DMS79 (cell line): ENCODE data around the gene PACSIN2.

Experiments
- DNase-seq: peaks from one replicate; lab custom pipeline; 2025; lab: John Stamatoyannopoulos, UW

PACSIN2 gene

DNA sequence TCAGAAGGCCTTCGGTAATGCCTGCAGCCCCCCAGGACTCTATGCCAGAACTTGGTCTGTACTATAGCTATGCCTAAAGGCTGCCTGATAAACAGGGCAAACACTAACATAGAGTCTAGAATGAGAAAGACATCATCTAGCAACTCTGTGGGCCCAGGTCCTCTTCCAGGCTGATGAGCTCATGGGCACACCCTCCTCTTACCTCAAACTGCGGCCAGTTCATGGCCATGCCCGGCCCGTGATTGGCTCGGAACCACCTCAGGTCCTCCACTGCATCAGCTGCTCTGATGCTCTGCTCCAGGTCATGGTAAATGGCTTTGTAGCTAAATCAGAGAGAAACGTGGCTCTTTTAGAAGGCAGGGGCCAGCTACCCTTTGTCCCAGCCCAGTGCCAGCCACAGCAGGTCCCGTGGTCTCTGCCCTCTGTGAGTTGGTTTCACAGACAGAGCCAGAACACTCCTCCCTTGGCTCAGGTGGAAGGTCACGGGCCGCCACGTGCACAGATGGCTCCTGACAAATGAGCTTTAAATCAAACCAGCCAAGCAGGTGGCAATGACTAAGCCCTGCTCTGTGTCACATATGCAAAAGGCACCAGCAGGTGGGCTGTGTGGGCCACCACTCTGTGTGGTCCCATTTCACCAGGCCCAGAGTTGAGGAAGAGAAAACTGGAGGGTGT is 132.8 kb downstream of the PACSIN2 start:
- no peak for DNase-seq

DNA sequence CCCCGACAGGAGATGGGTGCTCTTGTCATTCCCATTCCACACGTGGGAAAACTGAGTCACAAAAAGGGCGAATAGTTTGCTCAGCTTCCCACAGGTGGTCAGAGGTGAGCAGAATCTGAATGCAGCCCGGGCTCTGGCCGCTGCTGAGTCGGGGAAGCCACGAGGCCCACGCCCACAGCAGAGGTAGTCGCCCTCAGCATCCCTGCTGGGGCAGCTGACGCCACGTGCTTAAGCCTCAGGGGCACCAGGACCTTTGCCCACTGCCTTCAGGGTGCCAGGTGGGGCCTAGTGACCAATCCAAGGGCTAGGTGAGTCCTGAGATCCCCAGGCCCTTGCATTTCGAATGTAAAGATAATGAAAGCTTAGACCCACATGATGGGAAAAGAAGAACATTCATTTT is 133.7 kb downstream of the PACSIN2 start:
- no peak for DNase-seq

GRCh38 chr22:42880815-42881214 is 134.1 kb downstream of the PACSIN2 start:
- no peak for DNase-seq

DNA sequence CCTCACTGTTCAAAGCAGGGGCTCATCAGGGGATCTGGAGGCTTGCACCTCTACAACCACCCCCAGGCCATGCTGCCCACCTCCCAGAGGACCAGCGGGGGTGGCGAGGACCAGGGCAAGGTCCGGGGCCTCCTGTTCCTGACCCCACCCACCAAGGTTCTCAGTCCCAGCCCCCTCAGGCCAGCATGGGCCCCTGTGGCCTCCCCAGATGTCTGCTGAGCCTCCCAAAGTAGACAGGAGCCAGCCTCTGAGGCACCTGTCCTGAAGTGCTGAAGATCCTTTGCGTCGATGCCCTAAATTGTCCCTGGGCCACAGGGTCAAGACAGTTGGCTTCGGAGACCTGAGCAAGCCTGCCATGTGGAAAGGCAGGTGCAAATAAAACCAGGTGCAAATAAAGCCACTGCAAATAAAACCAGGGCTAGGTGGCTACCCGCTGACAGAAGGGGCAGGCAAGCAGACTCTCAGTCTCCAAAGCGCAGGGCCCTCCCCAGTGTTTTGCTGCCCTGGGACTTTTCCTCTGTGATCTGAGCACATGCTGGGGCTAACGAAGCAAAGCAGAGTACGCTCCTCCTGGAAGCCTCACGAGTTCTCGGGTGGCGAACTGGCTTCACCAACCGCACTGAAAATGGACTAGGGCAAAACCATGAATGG is 135.5 kb downstream of the PACSIN2 start:
- DNase-seq, result no peak

DNA sequence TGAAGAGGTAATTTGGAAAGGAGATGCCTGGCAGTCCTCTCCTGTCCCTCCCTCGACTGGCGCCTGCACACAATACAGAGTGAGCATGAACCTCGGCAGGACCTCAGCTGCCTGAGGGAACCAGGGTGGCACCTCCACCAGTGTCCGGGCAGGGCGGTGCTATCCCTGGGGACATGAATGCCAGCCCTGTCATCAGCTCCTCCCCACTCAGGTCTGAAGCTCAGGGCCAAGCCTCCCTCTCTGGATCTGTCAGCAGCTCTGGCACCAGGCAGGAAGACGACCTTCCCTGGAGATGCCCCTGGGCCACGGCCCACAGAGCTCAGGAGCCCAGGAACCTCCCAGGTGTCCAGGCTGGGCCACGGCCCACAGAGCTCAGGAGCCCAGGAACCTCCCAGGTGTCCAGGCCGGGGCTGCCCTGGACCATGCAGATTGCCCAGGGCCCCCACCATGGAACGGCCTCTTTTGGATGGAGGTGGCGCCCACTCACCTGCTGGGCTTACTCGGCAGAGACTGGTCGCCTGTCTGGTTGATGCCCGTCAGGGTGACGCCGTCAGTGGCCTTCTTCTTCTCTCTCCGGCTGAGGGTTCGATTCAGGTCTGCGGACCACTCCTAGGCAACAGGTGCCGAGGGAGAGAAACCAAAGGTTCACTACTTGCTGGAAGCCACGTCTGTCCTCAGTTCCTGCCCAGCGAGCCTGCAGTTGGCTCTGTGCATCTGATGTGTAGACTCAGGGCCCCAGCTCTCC is 136.2 kb downstream of the PACSIN2 start:
- no peak for DNase-seq

DNA sequence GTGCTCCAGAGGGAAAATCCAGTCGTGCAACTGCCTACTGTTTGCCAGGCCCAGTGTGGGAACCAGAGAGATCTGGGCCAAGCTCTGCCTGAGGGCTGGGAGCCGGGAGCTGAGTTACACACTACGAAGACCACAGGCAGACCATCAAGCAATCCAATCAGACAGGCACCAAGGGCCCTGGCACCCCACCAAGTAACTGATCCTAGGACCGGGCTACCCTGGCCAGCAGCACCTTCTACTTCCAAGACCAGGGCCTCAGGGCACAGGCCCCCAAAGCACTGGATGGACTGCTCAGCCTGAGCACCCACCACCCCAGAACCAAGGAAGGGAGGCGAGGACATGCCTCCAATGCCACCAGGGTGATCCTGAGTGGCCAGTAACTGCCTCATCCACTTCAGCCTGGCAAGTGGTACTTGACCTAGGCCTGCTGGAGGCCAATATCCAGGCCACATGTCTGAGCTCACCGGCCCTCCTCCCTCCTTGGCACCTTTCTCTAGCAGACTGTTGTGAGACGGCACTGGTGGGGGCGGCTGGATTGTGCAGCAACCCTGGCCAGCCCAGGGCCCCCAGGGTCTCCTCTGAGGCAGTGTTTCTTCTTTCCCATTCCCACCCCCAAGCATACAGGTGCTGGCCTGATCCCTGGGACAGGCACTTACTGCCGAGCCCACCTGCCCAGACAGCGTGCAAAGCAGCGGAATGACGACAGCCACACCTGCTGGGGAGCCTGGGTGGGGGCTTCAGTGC is 137.2 kb downstream of the PACSIN2 start:
- no peak for DNase-seq

GRCh38 chr22:42877158-42877557 is 137.8 kb downstream of the PACSIN2 start:
- no peak for DNase-seq

DNA sequence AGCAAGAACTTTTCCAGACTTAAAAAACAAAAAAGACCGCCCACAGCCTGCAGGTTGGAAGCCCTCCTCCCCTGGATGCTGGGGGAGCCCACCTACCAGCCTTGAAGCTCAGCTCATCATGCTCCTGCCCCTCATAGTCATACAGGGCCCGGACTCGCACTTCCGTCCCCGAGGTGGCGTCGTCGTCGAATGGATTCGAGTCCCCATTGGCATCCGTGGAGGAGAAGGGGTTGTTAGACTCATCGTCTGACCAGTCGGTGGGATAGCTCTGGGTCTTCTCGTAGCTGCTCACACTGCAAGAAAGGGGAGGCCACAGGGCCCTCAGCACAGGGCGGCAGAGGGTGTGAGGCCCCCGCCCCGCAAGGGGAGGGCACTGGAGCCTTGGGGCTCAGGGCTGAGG is 138.9 kb downstream of the PACSIN2 start:
- no peak for DNase-seq

- no peak for DNase-seq
These were observed 140.9 kb downstream of the PACSIN2 start for GRCh38 chr22:42874010-42874409.

GRCh38 chr22:42873356-42873755 is 141.6 kb downstream of the PACSIN2 start:
- DNase-seq, result no peak

- no peak for DNase-seq
These were observed 142.1 kb downstream of the PACSIN2 start for GRCh38 chr22:42872821-42873220.

DNA sequence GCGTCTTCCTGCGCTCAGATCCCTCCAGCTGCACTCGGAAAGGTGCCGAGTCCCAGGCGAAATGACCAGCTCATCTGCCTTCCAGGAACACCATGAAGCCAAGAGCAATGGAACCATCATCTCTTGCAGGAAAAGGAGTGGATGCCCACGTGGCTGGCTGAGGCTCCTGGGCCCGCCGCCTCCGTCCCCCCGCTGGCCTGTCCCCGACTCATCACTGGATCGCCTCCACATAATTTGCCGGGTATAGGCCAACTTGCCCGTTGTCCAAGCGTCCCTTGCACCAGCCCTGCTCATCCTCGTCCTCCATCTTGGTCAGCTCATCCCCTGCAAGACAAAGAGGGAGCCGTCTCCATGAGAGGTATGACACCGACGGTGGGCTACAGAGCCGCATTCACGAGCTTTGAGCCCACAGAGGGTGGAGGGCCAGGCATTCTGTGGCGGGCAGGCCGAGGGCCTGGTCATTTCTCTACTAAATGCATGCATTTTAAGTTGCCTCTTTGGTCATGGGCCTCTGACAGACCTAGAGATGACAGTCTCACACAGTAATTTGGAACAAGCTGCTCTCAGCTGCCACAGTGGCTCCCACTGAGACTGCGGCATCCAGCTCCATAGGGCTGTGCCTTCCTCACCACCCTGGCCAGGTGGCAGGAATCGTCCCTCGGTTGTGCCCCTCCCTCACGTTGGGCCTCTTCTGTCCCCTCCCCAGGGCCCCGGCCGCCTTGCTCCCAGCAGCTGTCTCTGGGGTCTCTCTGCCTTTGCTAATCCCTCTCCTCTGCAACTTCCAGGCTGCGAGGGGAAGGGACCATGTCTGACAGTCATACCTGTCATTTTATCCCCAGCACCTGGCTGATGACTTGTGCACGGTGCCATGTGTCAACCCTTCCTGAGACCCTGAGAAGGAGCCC is 143.6 kb downstream of the PACSIN2 start:
- no peak for DNase-seq

DNA sequence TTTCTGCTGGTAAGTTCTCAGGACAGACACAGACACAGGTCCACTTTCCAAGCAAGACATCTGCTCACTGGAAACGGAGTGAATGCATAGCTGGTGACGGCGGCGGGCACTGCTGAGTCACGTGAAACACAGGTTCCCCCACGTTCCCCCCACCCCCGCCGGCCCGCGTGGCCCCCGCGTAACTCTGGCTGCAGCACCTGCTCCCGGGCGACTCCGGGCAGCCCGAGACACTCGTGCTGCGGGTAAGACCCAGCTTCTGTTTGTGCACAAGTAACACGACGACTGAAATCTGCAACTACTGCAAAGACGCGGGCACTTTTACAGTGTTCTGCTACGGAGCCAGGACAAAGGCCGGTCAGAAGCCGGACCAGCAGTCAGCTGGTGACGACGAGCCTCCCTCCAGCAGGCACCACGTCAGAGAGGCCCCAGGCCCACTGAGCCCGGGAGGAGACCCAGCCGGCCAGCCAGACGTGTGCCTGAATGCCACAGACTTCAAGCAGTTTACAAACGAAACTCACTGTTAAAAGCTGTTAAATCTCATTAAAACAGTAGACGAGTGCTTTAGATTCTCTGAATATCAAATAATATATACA is 145.0 kb downstream of the PACSIN2 start:
- no peak for DNase-seq

GRCh38 chr22:42869463-42869862 is 145.5 kb downstream of the PACSIN2 start:
- DNase-seq, result no peak

DNA sequence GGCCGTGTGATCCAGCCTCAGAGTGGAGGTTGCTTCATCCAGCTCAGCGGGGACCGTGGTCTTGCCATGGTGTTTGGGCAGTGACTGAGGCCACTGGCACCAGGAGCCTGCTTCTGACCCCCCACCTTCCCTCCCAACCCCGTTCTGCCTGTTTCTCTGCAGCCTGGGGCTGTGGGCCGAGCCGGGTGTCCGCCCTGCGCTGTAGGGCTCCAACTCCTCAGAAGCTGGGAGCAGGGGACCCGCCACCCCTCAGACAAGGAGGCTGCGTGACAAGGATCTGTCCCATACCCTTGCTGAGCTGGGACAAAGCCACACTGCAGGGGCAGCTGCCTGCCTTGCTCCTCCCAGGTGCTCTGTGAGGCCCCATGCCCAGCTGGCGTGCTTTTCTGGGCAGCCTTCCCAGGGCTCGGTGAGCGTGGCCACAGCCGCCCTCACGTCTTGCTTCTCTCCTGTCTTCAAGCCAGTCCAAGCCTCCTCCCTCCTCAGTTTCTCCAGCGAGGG is 146.1 kb downstream of the PACSIN2 start:
- peak; percentile 5 for DNase-seq

GRCh38 chr22:42866100-42866499 is 148.8 kb downstream of the PACSIN2 start:
- DNase-seq, result no peak

- DNase-seq, result no peak
These were observed 149.4 kb downstream of the PACSIN2 start for GRCh38 chr22:42865536-42865935.

DNA sequence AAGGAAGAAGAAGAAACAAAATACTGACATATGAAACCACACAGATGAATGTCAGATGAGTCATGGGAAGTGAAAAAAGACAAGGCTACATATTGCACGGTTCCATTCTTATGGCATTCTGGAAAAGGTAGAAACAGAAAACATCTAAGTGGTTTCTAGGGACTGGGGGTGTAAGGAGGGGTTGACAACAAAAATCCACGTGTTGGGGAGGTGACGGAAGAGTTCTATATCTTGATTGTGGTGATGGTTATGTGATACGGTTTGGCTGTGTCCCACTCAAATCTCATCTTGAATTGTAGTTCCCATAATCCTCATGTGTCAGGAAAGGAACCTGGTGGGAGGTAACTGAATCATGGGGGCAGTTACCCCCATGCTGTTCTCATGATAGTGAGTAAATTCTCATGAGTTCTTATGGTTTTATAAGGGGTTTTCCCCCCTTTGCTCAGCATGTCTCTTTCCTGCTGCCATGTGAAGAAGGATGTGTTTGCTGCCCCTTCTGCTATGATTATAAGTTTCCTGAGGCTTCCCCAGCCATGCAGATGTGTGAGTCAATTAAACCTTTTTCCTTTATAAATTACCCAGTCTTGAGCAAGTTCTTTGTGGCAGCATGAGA is 151.5 kb downstream of the PACSIN2 start:
- no peak for DNase-seq

DNA sequence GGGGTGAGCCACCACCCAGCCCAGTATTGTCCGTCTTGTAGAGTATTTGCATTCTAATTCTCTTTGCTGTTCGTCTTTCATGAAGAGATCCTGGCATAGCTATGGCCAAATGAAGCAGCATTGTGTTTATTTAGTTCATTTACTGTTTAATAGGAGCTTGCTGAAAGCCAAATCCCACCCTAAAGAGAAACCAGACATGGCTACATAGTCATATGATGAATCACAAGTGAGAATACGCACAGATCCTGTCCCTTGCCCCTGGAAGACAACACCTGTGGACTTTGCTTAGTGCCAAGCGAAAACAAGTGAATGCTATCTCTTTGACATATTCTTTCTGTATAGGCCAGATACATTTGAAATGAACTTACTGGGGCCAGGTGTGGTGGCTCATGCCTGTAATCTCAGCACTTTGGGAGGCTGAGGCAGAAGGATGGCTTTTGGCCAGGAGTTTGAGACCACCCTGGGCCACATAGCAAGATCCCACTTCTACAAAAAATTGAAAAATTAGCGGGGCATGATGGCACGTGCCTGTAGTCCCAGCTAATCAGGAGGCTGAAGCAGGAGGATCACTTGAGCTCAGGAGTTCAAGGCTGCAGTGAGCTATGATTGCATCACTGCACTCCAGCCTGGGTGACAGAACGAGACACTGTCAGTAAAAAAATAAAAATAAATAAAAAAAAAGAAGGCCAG is 152.8 kb downstream of the PACSIN2 start:
- DNase-seq, result no peak

- DNase-seq, result peak; percentile 39
These were observed 154.0 kb downstream of the PACSIN2 start for GRCh38 chr22:42860968-42861367.
